ENCODE data around the gene ACAD8.

Gene ACAD8

DNA sequence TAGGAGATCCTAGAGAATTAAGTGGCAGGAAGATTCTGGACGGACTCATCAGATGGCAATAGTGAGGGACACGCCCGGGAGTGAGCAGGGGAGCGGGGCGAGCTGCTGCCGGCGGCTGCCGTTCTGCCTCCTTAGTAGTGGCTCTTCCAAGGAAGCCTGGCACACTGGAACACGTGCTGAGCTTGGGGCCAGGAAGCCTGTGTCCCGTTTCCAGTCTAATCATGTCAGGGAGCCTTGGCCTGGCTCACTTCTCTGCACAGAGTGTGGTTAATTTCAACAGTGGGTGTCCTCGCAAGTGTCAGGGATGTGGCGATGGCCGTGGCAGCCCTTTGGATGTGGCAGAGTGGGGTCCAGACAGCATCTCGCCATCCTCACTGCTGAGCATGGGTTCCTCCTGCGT is 39.3 kb downstream of the ACAD8 start:
- DNase-seq: no peak

DNA sequence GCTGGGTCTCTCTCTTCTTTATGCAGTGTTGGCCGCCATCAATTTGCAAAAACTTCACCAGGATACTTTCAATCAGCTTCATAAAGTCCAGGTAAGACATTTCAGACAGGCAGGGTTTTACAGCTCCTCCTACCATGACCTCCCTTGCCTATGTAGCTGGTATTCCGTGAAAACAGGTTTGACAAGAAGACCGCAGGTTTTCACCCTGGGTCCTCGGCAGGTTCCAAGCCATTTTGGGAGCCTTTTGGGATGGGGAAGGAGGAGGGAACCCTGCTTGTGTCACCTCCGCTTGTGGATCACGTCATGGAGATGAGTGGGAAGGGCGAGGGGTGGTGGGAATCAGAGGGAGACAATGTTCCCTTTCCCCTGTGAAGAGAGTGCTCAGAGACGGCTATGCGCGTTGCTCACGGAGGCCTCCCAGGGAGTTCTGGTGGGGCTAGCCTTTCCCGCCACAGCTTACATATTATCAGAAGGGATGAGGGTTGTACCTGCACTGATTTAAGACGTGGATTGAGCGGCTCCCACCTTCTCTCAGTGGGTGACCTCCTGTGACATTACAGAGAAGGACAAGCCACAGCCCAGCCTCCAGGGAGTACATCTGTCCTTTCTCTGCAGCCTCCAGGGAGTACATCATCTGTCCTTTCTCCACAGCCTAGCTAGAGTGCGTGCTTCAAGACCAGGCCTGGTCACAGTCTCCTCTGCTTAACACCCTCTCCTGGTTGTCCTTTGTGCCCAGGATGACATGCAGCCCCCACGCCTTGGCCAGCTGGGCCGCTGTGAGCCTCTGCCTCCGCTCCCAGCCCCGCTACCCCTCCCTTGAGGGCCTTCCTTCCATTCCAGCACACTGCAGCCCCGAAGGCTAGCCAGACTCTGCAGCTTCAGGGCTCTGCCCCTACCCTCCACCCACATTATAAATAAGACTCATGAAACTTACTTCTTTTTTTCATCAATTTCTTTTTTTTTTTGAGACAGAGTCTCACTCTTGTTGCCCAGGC is 40.0 kb downstream of the ACAD8 start:
- DNase-seq: no peak

DNA sequence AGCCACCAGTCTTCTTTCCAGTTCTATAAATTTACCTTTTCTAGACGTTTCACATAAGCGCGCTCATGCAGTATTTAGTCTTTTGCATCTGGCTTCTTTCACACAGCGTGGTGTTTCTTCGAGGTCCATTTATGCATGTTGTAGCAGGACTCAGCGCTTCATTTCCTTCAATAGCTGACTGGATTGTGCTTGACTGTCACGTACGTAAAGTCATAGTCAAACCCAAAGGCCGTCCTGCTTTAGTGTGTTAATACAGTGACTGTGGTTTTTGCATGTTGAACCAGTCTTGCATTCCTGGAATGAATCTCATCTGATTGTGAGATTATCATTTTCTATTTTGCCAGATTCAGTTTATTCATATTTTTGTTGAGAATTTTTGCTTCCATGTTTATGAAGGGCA is 41.3 kb downstream of the ACAD8 start:
- no peak for DNase-seq

DNA sequence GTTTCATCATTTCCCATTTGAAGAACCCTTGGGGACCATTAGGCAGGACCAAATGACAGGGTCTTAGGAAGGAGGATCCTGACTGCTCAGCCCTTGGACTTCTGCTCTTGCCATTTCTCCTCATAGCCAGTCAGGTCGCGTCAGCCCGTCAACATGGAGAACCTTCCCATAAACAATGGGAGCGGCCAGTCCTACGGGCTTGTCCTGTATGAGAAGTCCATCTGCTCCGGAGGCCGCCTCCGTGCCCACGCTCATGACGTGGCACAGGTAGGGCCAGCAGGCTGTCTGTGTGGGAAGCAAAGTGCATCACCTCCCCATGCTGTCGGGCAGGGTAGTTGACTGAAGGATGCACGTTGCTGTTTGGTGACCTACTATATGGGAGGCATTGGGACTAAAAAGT is 58.9 kb downstream of the ACAD8 start:
- no peak for DNase-seq

DNA sequence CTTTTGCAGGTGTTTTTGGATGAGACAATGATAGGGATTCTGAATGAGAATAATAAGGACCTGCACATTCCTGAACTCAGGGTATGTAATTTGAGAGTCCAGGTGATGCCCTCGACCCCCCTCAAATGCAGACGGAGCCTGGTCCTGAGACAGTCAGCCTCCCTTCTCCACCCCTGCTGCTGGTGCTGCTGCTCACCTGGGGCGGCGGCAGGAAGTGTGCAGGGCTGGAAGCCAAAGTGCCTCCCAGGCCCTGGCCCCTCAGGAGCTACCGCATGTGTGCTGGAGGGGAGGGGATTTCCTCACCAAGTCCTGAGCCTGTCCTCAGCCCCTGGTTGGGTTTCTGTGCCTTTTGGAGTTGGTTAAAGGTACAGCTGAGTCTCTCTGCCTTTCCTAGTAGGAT is 59.4 kb downstream of the ACAD8 start:
- no peak for DNase-seq

DNA sequence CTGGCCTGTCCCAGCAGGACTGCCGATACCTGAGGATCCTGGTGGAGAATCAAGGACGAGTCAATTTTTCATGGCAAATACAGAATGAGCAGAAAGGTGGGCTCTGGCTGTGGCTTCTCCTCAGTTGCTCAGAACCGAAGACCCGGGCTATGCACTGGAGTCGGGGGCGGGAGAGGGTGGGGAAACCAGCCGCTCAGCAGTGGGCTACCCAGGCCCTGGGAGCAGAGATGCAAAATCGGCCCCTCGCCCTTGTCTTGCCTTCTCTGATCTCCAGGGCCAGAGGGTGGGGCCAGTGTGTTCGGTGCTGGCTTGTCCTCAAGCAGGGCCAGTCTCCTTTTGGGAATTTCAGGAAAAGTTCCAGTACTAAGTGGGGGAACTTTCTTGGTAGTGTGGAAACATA is 60.0 kb downstream of the ACAD8 start:
- DNase-seq: no peak

DNA sequence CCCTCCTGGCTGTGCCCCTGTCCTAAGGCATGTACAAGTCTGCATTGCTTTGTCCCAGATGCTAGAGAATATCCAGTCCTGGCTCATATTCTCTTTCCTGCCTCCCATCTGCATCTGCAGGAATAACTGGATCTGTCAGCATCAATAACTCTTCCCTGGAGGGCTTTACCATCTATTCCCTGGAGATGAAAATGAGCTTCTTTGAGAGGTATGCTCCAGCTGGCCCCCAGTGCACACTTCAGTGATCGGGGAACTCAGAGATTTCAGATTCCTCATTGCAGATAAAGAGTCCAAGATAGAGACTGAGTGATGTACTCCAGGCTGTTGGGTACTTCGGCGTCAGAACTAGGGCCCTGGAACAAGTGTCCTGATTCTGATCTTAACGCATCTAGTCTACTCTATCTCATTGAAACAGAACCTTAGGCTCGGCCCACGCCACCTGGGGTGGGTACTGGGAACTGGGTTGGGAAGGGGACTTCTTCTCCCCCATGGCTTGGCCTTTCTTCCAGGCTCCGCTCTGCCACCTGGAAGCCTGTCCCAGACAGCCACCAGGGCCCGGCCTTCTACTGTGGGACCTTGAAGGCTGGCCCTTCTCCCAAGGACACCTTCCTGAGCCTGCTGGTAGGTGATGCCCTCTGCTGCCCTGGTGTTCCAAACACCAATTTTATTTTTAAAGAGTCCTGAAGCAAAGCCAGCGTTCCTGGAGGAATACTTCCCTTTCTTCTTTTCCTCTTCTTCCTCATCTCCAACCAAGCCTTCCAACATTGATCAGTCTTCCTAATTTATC is 60.6 kb downstream of the ACAD8 start:
- DNase-seq: no peak
